Measurements from ENCODE around the gene SPO11.

- TF ChIP-seq, protein P1, sequence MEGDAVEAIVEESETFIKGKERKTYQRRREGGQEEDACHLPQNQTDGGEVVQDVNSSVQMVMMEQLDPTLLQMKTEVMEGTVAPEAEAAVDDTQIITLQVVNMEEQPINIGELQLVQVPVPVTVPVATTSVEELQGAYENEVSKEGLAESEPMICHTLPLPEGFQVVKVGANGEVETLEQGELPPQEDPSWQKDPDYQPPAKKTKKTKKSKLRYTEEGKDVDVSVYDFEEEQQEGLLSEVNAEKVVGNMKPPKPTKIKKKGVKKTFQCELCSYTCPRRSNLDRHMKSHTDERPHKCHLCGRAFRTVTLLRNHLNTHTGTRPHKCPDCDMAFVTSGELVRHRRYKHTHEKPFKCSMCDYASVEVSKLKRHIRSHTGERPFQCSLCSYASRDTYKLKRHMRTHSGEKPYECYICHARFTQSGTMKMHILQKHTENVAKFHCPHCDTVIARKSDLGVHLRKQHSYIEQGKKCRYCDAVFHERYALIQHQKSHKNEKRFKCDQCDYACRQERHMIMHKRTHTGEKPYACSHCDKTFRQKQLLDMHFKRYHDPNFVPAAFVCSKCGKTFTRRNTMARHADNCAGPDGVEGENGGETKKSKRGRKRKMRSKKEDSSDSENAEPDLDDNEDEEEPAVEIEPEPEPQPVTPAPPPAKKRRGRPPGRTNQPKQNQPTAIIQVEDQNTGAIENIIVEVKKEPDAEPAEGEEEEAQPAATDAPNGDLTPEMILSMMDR (IDR thresholded peaks at IDR 0.05; ENCODE audit: poor library complexity, severe bottlenecking) = no peak
- no peak for TF ChIP-seq RAD21 (conservative IDR thresholded peaks at IDR 0.05)
- TF ChIP-seq REST (IDR thresholded peaks at IDR 0.05; ENCODE audit: borderline replicate concordance) = no peak
- no peak for TF ChIP-seq EZH2 (IDR thresholded peaks at IDR 0.05; ENCODE audit: borderline replicate concordance, insufficient read depth, low read length, poor library complexity, severe bottlenecking)
- TF ChIP-seq MXI1 (conservative IDR thresholded peaks at IDR 0.05; ENCODE audit: poor library complexity, severe bottlenecking) = no peak
- no peak for TF ChIP-seq SMC3 (conservative IDR thresholded peaks at IDR 0.05; ENCODE audit: poor library complexity)
- TF ChIP-seq TAF1 (IDR thresholded peaks at IDR 0.05; ENCODE audit: low read depth) = no peak
- TF ChIP-seq POLR2AphosphoS5 (IDR thresholded peaks at IDR 0.05) = no peak
- no peak for TF ChIP-seq EP300 (conservative IDR thresholded peaks at IDR 0.05; ENCODE audit: poor library complexity, severe bottlenecking)
Observed at GRCh38 chr20:57372581-57373350, 43.2 kb downstream of the SPO11 start.
